HG03378 (cell line): Measurements from ENCODE around the gene MVK.

Experiments used
- ATAC-seq: cut with Tn5 transposase; IDR thresholded peaks from one replicate; pipeline ENCODE4 v1.9.1; 2021; ENCODE audit warnings: mild to moderate bottlenecking, moderate library complexity; ENCODE audit not compliant: unreplicated experiment

MVK gene

GRCh38 chr12:109605599-109606228, 32.1 kb downstream of the MVK start:
- ATAC-seq, result no peak

- no peak for ATAC-seq
Observed at GRCh38 chr12:109606320-109607028, 32.9 kb downstream of the MVK start.

GRCh38 chr12:109607618-109608017, 34.0 kb downstream of the MVK start:
- ATAC-seq, result no peak

DNA sequence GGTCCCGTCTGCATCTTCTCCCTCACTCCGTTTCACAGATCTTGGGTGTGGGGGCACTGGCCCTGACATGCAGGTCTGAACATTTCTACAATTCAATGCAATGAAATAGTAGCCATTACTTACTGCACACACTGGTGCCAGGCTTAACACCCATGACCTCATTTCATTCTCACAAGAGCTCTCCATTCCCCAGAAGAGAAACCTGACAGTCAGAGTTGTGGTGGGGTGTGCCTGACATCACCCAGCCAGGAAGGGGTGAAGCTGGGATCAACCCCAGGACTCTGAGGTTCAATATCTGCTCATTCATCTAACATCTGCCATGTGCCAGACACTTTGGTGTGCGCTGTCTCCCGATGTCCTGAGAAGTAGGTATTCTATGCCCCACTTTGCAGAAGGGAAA, 34.7 kb downstream of the MVK start:
- no peak for ATAC-seq

- no peak for ATAC-seq
Observed at GRCh38 chr12:109608793-109609192, 35.2 kb downstream of the MVK start.

GRCh38 chr12:109609342-109609741, 35.7 kb downstream of the MVK start:
- ATAC-seq, result no peak

- no peak for ATAC-seq
Observed at GRCh38 chr12:109610523-109610922, 36.9 kb downstream of the MVK start.

- ATAC-seq, result no peak
Observed at GRCh38 chr12:109611223-109611622, 37.6 kb downstream of the MVK start.

- no peak for ATAC-seq
Observed at GRCh38 chr12:109612003-109612402, 38.4 kb downstream of the MVK start.

- ATAC-seq, result no peak
Observed at GRCh38 chr12:109612975-109613502, 39.4 kb downstream of the MVK start.

GRCh38 chr12:109613649-109614455, 40.3 kb downstream of the MVK start:
- ATAC-seq, result no peak

DNA sequence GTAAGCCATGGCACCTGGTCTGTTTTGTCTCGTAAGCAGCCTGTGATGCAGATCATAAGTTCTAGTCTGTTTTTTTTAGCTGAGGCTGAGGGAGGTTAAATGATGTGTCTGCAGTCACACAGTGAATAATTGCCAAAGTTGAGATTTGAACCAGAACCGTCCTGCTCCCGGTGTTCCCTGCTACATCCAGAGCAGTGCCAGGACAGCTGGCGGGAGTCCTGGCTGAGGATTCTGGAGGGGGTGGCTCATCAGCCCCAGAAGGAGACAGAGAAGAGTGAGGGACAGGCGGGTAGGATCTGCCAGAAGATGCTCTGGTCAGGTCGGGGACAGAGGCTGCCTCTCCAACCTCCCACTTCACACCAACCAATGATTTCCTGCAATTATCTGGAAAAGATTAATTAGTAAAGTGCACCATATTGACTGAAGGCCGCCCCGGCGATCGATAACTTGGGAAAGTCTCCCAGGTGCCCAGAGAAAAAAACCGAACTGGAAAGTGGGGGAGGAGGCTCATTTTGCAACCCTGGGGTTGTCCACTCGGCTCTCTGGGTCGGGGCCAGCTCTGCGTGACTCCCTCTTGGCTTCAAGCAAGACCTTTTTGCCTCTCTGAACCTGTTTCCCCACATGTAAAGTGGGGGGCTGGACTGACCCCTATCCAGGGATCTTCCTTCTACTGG, 42.1 kb downstream of the MVK start:
- no peak for ATAC-seq

GRCh38 chr12:109617491-109617890, 43.9 kb downstream of the MVK start:
- ATAC-seq, result no peak

GRCh38 chr12:109618082-109618481, 44.5 kb downstream of the MVK start:
- no peak for ATAC-seq

DNA sequence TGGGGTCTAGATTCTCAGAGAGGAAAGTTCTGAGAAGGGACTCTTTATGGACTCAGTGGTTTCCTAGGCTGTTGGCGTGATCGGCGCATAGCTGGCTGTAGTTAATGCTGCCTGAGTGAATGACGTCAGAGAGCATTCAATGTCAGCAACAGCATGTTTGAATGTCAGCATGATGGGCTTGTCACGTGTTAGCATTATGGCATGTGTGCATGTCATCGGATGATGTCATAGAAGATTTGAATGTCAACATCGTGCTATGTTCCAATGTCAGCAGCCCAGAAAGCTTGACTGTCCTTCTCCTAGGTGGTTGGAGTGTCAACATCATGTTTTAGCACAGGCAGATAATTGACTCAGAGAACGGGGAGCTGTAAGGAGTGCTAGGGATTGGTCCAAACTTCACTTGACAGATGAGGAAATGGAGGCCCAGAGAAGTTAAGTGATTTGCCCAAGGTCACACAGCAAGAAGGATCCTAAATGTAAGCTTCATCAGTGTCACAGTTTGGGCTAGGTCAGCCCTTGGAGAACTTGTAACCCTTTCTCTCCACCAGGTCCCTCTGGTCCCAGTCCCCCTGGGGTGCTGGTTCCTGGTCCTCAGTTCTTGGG, 45.5 kb downstream of the MVK start:
- ATAC-seq, result no peak

GRCh38 chr12:109621211-109621694, 47.7 kb downstream of the MVK start:
- no peak for ATAC-seq

GRCh38 chr12:109621901-109622364, 48.3 kb downstream of the MVK start:
- ATAC-seq, result no peak

GRCh38 chr12:109624467-109624866, 50.9 kb downstream of the MVK start:
- no peak for ATAC-seq

DNA sequence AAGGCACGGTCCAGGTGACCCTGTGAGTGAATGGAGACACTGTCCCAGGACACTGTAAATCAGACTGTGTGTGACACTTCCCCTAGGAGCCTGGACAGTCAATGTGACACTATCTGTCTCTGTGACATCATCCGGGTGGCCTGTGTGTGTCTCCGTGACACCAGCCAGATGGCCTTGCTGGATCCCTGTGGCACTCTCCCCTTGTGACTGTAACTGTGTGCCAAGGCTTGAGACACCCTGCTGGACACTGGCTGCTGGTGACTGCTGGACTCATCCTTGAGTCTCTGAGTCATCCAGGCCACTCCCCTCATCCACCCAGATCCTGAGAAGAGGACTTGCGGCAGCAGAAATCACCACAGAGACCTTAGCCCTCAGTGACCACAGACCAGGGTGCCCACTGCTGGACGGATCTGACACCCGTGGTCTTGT, 51.6 kb downstream of the MVK start:
- ATAC-seq, result no peak

- ATAC-seq, result no peak
Observed at GRCh38 chr12:109625749-109626377, 52.3 kb downstream of the MVK start.
